ENCODE results near the gene CLASP1.

DNA sequence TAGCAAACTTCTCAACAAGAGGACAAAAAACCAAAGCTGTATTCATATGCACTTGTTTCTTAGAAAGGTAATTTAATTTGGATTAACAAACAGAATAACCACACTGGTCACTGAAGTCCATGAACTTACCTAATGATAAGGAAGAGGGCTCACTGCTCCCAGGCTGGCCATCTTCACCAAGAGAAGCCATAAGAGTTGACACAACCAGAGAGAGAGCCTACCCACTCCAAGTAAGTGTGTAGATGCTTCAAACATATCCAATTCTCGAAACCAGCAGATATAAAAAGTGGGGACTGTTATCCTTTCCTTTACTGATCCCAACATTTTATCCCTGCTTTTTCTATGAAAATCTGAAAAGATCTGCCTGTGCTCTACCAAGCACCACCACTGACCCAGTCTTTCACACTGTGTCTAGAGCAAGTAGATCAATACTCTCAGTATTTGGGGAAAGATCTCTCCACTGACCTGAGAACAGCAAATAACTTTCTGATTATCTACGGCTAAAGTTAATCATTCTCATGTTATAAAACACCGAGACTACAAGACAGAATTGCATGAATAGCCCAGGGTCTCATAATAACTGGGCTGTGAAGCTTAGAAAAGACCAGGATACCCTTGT, 230.1 kb downstream of the CLASP1 start:
- TF ChIP-seq POLR2A (IDR thresholded peaks at IDR 0.05; ENCODE audit: low read depth, low read length) (no peak), EZH2 (IDR thresholded peaks at IDR 0.05; ENCODE audit: borderline replicate concordance, low read depth, low read length, severe bottlenecking) (no peak), GATA2 (IDR thresholded peaks at IDR 0.05; ENCODE audit: insufficient read depth, insufficient read length, low read depth, low read length) (no peak), POLR2AphosphoS5 (IDR thresholded peaks at IDR 0.05; ENCODE audit: insufficient read depth, low read depth, low read length) (no peak)
- TF ChIP-seq, protein P1, sequence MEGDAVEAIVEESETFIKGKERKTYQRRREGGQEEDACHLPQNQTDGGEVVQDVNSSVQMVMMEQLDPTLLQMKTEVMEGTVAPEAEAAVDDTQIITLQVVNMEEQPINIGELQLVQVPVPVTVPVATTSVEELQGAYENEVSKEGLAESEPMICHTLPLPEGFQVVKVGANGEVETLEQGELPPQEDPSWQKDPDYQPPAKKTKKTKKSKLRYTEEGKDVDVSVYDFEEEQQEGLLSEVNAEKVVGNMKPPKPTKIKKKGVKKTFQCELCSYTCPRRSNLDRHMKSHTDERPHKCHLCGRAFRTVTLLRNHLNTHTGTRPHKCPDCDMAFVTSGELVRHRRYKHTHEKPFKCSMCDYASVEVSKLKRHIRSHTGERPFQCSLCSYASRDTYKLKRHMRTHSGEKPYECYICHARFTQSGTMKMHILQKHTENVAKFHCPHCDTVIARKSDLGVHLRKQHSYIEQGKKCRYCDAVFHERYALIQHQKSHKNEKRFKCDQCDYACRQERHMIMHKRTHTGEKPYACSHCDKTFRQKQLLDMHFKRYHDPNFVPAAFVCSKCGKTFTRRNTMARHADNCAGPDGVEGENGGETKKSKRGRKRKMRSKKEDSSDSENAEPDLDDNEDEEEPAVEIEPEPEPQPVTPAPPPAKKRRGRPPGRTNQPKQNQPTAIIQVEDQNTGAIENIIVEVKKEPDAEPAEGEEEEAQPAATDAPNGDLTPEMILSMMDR (IDR thresholded peaks at IDR 0.05; ENCODE audit: extremely low read depth in 1 of 2, insufficient read depth in 1 of 2, low read depth in 1 of 2, low read length in 2 of 2), result no peak

All from endothelial cell of umbilical vein (primary cell).